ENCODE results near the gene INPP5B.

GRCh38 chr1:37951041-37951782 is 4.4 kb upstream of the INPP5B start:
- TF ChIP-seq, protein P1, sequence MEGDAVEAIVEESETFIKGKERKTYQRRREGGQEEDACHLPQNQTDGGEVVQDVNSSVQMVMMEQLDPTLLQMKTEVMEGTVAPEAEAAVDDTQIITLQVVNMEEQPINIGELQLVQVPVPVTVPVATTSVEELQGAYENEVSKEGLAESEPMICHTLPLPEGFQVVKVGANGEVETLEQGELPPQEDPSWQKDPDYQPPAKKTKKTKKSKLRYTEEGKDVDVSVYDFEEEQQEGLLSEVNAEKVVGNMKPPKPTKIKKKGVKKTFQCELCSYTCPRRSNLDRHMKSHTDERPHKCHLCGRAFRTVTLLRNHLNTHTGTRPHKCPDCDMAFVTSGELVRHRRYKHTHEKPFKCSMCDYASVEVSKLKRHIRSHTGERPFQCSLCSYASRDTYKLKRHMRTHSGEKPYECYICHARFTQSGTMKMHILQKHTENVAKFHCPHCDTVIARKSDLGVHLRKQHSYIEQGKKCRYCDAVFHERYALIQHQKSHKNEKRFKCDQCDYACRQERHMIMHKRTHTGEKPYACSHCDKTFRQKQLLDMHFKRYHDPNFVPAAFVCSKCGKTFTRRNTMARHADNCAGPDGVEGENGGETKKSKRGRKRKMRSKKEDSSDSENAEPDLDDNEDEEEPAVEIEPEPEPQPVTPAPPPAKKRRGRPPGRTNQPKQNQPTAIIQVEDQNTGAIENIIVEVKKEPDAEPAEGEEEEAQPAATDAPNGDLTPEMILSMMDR (IDR thresholded peaks at IDR 0.05): no peak
- TF ChIP-seq POLR2A (IDR thresholded peaks at IDR 0.05): no peak
- no peak for TF ChIP-seq EP300 (IDR thresholded peaks at IDR 0.05)
- no peak for TF ChIP-seq POLR2AphosphoS5 (IDR thresholded peaks at IDR 0.05)
